Stimulated activated CD4-positive, alpha-beta T cell treated with anti-CD3 and anti-CD28 coated beads, TNF-alpha, amount 100 ng/mL, for 48 hours (primary cell): ENCODE results near the gene CTDP1.
"Not testable (repeated sequence)": the region's sequence is repeated elsewhere in the genome, so short reads cannot be mapped to it uniquely, and the experiment has no call there.

Experiments used
- DNase-seq, 3 donors: peaks; one replicate each; pipeline ENCODE4 v3.0.0-alpha.2; 2020; ENCODE audit warnings: low read depth in 3 of 3

Gene CTDP1

DNA sequence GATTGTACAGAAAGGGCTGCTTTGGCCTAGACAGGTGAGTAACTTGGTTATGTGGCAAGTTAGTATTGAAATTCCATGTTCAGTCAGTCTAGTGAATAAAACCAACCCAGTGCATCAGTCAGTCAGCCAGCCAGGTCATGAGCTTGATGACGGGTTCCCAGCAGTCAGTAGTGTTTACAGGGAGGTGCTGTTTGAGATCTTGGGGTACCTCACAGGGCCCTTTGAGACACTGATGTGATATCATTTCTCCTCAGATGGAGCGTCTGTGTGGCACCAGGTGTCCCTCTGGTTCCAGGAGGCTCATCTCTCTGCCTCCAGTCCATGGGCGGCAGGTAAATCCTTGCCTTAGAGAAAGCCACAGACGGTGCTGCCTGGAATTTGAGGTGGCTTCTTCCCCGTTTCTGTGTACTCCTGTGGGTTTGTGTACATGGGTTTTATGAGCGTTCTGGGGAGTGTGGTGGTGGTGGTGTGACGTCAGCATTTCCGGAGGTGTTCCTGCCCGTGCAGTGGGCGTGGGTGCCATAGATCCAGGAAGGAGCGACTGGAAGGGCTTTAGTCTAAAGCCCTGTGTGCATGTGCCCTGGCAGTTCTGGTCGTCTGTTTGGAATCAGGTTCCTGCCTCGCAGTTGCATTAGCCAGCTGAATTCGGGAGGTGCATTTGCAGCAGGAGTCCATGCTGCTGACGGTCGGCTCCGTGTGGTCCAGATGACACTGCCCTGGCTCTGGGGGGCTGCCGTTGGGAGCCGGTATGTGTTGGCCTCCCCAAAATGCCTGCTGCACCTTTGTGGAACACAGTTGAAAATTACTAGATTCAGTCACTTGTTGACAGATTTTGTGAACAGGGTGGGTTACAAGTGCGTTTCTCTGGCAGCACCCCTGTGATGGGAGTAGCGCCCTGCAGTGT, 2.1 kb downstream of the CTDP1 start:
- peak; percentile 44 to 66 (median 51) for DNase-seq

GRCh38 chr18:79682481-79682880, 2.9 kb downstream of the CTDP1 start:
- no peak for DNase-seq

GRCh38 chr18:79682894-79683625, 3.5 kb downstream of the CTDP1 start:
- DNase-seq, result peak in 2 of 3 donors; percentile 56 to 69

- no peak for DNase-seq
Measured at GRCh38 chr18:79683626-79684282, 4.2 kb downstream of the CTDP1 start.

GRCh38 chr18:79684283-79684631, 4.7 kb downstream of the CTDP1 start:
- DNase-seq, result no peak

DNA sequence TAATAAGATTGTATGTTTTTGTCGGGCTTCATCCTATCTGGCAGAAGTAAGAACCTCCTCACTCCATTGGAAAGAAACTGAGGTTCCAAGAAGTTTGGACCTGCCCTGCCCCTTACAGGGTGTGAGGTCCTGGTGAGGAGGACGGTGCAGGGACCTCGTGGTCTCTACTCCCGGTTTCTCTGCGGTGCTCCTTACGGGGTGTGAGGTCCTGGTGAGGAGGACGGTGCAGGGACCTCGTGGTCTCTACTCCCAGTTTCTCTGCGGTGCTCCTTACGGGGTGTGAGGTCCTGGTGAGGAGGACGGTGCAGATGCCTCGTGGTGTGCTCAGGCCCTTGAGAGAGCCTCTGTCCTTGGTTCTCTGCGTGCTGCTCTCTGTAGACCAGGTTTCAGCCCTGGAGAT, 5.2 kb downstream of the CTDP1 start:
- DNase-seq, result no peak

DNA sequence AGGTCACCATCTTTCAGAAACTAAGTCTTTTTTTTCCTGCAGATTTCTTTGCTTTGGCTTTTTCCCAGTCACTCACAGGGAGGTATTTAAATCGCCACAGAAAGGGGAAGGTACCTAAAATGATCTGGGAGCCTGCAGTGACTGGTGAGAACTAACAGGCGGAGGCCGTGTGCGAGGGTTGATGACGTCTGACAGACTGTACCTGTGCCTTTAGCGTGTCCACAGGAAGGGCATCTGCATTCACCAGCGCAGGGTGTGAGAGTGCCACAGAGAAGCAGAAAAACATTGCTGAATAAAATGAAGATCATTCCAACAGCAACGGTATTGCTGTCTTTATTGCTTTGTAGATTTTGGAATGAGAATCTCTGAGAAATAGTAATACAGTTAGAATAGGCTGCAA, 5.7 kb downstream of the CTDP1 start:
- DNase-seq, result no peak

DNA sequence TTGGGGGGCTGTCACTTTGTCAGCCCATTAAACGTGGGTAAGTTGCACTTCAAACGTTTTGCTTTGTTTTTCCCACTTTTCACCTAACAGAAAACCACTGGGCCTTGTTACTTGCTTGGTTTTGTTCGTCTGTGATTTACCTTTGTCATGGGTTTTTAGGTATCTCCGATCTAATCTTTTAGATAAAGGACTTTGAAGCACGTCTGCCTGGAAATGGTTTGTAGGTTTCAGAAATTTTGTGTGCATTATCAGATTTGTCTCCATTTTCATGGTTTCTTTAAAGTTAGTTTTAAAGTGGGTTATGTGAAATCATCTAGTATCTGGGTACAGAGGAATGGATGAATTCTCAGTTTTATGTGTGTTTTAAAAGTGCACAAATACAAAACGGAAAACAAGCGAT, 6.4 kb downstream of the CTDP1 start:
- DNase-seq, result no peak

DNA sequence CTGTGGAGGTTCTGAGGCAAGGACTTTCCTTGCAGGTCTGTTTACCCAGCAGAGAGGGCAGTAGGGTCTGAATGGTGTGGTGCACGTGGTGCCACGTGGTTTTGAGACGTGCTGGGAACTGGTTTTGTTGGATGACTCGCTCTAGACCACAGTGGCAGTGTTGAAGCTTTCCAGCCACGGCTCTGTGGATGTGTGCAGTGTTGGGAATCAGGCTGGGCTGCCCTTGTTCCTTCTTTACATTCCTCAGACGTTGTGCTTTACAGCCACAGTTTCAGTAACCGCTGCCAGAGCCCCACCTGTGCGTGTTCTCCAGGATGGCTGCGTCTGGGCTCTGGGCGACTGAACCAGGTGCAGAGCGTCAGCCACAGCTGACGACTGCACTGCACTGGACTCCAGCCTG, 8.2 kb downstream of the CTDP1 start:
- no peak for DNase-seq

- DNase-seq, result no peak
Measured at GRCh38 chr18:79690071-79690470, 10.5 kb downstream of the CTDP1 start.

DNA sequence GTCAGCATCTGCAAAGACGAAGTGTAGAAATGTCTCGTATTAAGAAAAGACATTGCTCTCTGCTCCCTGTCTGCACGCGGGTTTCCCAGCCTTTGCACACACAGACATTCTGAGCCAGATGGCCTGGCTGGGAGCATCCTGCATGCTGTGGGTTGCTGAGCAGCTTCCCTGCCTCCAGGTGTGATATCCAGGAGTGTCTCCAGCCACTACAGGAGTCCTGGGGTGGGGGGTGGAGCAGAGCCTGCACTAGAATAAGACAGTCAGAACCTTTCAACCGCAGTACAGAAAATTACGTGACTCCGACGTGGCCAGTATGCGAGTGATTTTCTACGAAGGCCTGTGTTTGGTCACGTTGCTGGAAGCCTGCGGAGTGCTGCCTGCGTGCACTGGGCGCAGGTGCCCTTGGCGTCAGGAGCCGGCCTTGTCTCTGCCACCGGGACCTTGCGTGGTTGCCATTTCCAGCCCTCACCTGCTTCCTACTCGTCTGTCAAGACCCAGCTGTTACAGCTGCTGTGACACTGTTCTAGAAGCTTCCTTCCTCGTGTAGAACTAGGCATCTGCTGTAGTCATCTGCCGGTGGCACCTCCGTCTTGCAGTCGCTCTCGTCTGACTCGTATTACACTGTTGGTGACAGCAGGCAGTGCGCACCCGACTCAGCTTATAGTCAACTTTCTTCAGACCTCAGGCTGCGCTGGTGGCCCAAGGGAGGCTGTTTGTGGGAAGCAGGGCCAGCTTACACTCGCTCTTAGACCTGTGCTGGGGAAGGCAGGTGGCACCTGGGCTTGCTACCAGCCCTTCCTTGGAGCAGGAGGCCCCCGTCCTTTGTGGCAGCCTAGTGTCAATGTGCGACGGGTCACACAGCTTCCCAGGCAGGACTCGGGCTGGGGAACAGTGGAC, 11.2 kb downstream of the CTDP1 start:
- no peak for DNase-seq

GRCh38 chr18:79692056-79692455, 12.5 kb downstream of the CTDP1 start:
- no peak for DNase-seq

GRCh38 chr18:79692886-79693285, 13.3 kb downstream of the CTDP1 start:
- DNase-seq, result no peak

GRCh38 chr18:79693561-79694205, 14.1 kb downstream of the CTDP1 start:
- no peak for DNase-seq

GRCh38 chr18:79694206-79694894, 14.7 kb downstream of the CTDP1 start:
- DNase-seq, result not testable (repeated sequence)

- no peak for DNase-seq
Measured at GRCh38 chr18:79694895-79695213, 15.3 kb downstream of the CTDP1 start.

DNA sequence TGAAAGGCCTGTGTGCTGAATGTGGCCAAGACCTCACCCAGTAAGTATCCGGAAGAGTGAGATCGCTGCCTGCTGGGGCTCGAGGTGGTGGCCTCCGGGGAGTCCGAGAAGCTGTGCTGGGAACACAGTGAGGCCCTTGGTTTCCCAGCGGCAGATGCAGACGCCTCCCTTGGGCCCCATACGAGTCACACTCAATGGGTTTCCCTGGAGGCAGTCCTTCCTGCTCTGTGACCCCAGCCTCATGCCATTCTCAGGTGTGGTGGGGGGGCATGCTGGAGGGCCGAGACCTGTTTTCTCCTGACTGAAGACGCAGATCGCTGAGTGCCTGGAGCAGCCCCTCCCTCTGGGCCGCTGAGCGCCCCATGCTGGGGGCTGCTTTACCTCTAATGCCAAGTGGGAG, 15.7 kb downstream of the CTDP1 start:
- no peak for DNase-seq

- DNase-seq, result no peak
Measured at GRCh38 chr18:79695856-79696850, 16.6 kb downstream of the CTDP1 start.

- no peak for DNase-seq
Measured at GRCh38 chr18:79697178-79697577, 17.6 kb downstream of the CTDP1 start.
